GM12878 (cell line): ENCODE measurements around the gene RNF13. TPM values are rescaled to one million over a fixed set of nuclear protein-coding genes. Genes with fewer than 3 reads are reported as not detected.

Source experiments
- ATAC-seq: fragments of 200-7000 bp; cut with Tn5 transposase; 3 replicates; pipeline ENCODE4 v1.9.1; 2020; ENCODE audit warnings: mild to moderate bottlenecking, moderate library complexity
- BruUV-seq: library from RNA; stranded (reverse); fragments of 400-500 nt; replicated peaks from 2 replicates; lab custom pipeline; 2021; lab: Mats Ljungman, UMichigan
- CTCF ChIA-PET: fragments of 300-600 bp; sonication (Branson Sonifier 250); formaldehyde crosslinking; extraction: SDS; loops from one replicate; lab custom pipeline; 2021; ENCODE audit warnings: inconsistent platforms; lab: Yijun Ruan, JAX
- POLR2A ChIA-PET: fragments of 350-600 bp; formaldehyde crosslinking; extraction: SDS; loops from one replicate; lab custom pipeline; 2021; ENCODE audit warnings: inconsistent platforms; lab: Charles Lee
- RAD21 ChIA-PET: fragments of 300-600 bp; sonication (Branson Sonifier 250); formaldehyde crosslinking; loops from one replicate; lab custom pipeline; 2023; ENCODE audit warnings: antibody characterized with exemption; ENCODE audit not compliant: unreplicated experiment; lab: Charles Lee
- SMC1A ChIA-PET: fragments of 300-600 bp; sonication (Branson Sonifier 250); formaldehyde crosslinking; loops from one replicate; lab custom pipeline; 2023; ENCODE audit not compliant: unreplicated experiment, uncharacterized antibody; lab: Charles Lee
- DNase-seq: peaks from one replicate; pipeline ENCODE4 v3.0.0-alpha.2; 2011; ENCODE audit warnings: low read depth, low spot score
- FAIRE-seq: peaks from 3 replicates; lab custom pipeline; 2011; peaks lifted over from hg19 to GRCh38; lab: Jason Lieb, UNC
- H2AFZ ChIP-seq: 2 replicates; pipeline ENCODE4 v1.6.0; 2011; ENCODE audit warnings: low read depth, low read length, control low read depth; ENCODE audit not compliant: control insufficient read depth
- H3K27ac ChIP-seq: 2 replicates; pipeline ENCODE4 v1.5.1; 2011; ENCODE audit warnings: control low read depth; ENCODE audit not compliant: control insufficient read depth, insufficient read depth
- H3K27me3 ChIP-seq, 2 experiments: replicated peaks in 1 of 2; 2 replicates each; pipeline versions ENCODE4 v1.6.0 to v1.6.1; 2011; ENCODE audit warnings: low read length in 1 of 2; ENCODE audit not compliant: control insufficient read depth in 2 of 2, insufficient read depth in 2 of 2
- H3K36me3 ChIP-seq, 2 experiments: 2 replicates each; pipeline ENCODE4 v1.5.1; 2011; ENCODE audit warnings: low read length in 1 of 2; ENCODE audit not compliant: control insufficient read depth in 2 of 2, insufficient read depth in 2 of 2
- H3K4me1 ChIP-seq: 2 replicates; pipeline ENCODE4 v1.6.1; 2011; ENCODE audit warnings: mild to moderate bottlenecking, low read length, moderate library complexity, mixed read lengths; ENCODE audit not compliant: control insufficient read depth, insufficient read depth
- H3K4me2 ChIP-seq: 2 replicates; pipeline ENCODE4 v1.6.0; 2011; ENCODE audit warnings: control low read depth; ENCODE audit not compliant: control insufficient read depth, insufficient read depth
- H3K4me3 ChIP-seq: fragments of 200-600 bp; sonication (generic); 2 replicates; pipeline ENCODE4 v1.5.1; 2016
- H3K79me2 ChIP-seq: 2 replicates; pipeline ENCODE4 v1.6.0; 2011; ENCODE audit warnings: low read length; ENCODE audit not compliant: control insufficient read depth, insufficient read depth
- H3K9ac ChIP-seq: 2 replicates; pipeline ENCODE4 v1.8.0; 2011; ENCODE audit warnings: low read length, control low read depth, mixed read lengths; ENCODE audit not compliant: control insufficient read depth, insufficient read depth
- H3K9me3 ChIP-seq: replicated peaks from 3 replicates; pipeline ENCODE4 v1.5.1; 2011; ENCODE audit warnings: mild to moderate bottlenecking, low read length; ENCODE audit not compliant: control insufficient read depth, insufficient read depth
- H4K20me1 ChIP-seq: 2 replicates; pipeline ENCODE4 v1.6.0; 2011; ENCODE audit not compliant: control insufficient read depth, insufficient read depth
- ATF7 ChIP-seq: fragments of 450-650 bp; IDR thresholded peaks from 2 replicates; pipeline ENCODE4 v1.6.1; 2016; ENCODE audit warnings: low read depth, mild to moderate bottlenecking
- BACH1 ChIP-seq: fragments of 450-650 bp; IDR thresholded peaks from 2 replicates; pipeline ENCODE4 v1.6.1; 2017; ENCODE audit warnings: mild to moderate bottlenecking, borderline replicate concordance
- CHD1 ChIP-seq: IDR thresholded peaks from 2 replicates; pipeline ENCODE4 v1.6.1; 2012; ENCODE audit warnings: low read depth, low read length, improper control_type of control experiment
- HCFC1 ChIP-seq: fragments of 150-350 bp; IDR thresholded peaks from 2 replicates; pipeline ENCODE4 v1.6.1; 2014; ENCODE audit warnings: low read length
- IKZF2 ChIP-seq, 2 experiments: fragments of 450-650 bp; IDR thresholded peaks; 2 replicates each; pipeline ENCODE4 v1.6.1; 2017; ENCODE audit warnings: mild to moderate bottlenecking in 2 of 2, moderate library complexity in 2 of 2
- MAX ChIP-seq: IDR thresholded peaks from 2 replicates; pipeline ENCODE4 v1.6.1; 2012; ENCODE audit warnings: low read depth, low read length, improper control_type of control experiment
- NFYB ChIP-seq: IDR thresholded peaks from 2 replicates; pipeline ENCODE4 v1.6.1; 2011; ENCODE audit warnings: low read depth, mild to moderate bottlenecking, low read length, improper control_type of control experiment, moderate library complexity; ENCODE audit not compliant: insufficient read depth
- NRF1 ChIP-seq: conservative IDR thresholded peaks from 2 replicates; pipeline ENCODE4 v1.6.1; 2011; ENCODE audit warnings: mild to moderate bottlenecking, low read depth, low read length, improper control_type of control experiment
- SP1 ChIP-seq: IDR thresholded peaks from one replicate; pipeline ENCODE4 v1.6.1; 2011; ENCODE audit warnings: low read depth, low read length
- in situ Hi-C: fragments of 300-500 bp; cut with MboI; formaldehyde crosslinking; loops from 9 replicates; pipeline ENCODE4 v1.14.3; 2018; ENCODE audit warnings: mixed read lengths
- intact Hi-C: fragments of 100-400 bp; cut with micrococcal nuclease; formaldehyde crosslinking; loops from one replicate; pipeline ENCODE4 v1.14.2; 2022; ENCODE audit not compliant: unreplicated experiment
- polyA plus RNA-seq, 11 experiments: library from polyadenylated mRNA; depleted of rRNA in 4 of 11; unstranded in 6 of 11; stranded (reverse) in 5 of 11; fragments of >200 nt; fragmentation: Nextera tagmentation in 4 of 11; fragmentation: Illumina TruSeq in 1 of 11; extraction: Ambion mirVana in 4 of 11; extraction: Trizol in 1 of 11; gene quantifications; 1 replicate in 1 of 11; 2 replicates in 10 of 11; pipeline versions ENCODE4 v1.2.1 to v1.2.3, GENCODE V29; 2011 to 2016; ENCODE audit warnings: inconsistent platforms in 2 of 11, missing spikeins in 2 of 11, low read depth in 1 of 11
- total RNA-seq, 4 experiments: library from RNA; depleted of rRNA in 3 of 4; stranded (reverse); fragments of >200 nt in 3 of 4; fragmentation: Illumina TruSeq in 1 of 4; extraction: Trizol in 1 of 4; gene quantifications; 2 replicates each; pipeline versions ENCODE4 v1.2.1 to v1.2.3, GENCODE V29; 2013 to 2021

RNF13 gene
- total and polyA plus RNA-seq, 10 of the 15 experiments (the other 5 are each of a cell fraction or from before 2014, with no cell fraction given) = 18.9 to 73.4 (median 36.7) TPM

GRCh38 chr3:149908424-149908957, 95.5 kb downstream of the RNF13 start:
- ATAC-seq (no peak), FAIRE-seq (no peak), DNase-seq (no peak)
- SMC1A ChIA-PET = interaction anchor here (0.7 to 1.3 kb wide), 5 partner anchors 8 to 100 kb away, joined by 3 to 4 read pairs (median 3); no protein-coding TSS in a partner anchor
- in situ Hi-C loops (no loop called here), intact Hi-C loops (no loop called here)
- no peaks in the 10 kb centered on the region for H3K79me2 ChIP-seq
- BruUV-seq = no TSS peak
- H2AFZ ChIP-seq = no peak overlapping the region
- POLR2A ChIA-PET = no interaction called here
- H3K36me3 ChIP-seq = no peaks in the 10 kb centered on the region; a peak in 1 of 4 replicates
- H3K27me3 ChIP-seq = no peaks in the 10 kb centered on the region
- TF ChIP-seq ATF7 (no peak), MAX (no peak), NRF1 (no peak), SP1 (no peak), BACH1 (no peak), IKZF2 (IDR thresholded peaks at IDR 0.05) (no peak), CHD1 (no peak), NFYB (no peak), HCFC1 (no peak)
- H3K27ac ChIP-seq = no peak overlapping the region
- no peak overlapping the region for H3K9ac ChIP-seq
- CTCF ChIA-PET = interaction anchor here (0.6 to 5.9 kb wide), 5 partner anchors 9 to 522 kb away, joined by 3 to 27 read pairs (median 3); no protein-coding TSS in a partner anchor
- H3K9me3 ChIP-seq = no peaks in the 10 kb centered on the region
- no peaks in the 10 kb centered on the region for H3K4me1 ChIP-seq
- no peaks in the 10 kb centered on the region for H4K20me1 ChIP-seq
- RAD21 ChIA-PET = no interaction called here
- H3K4me2 ChIP-seq = no peak overlapping the region
- no peak overlapping the region for H3K4me3 ChIP-seq
